OCI-LY1 (cell line): ENCODE results near the gene FOXN1.

Experiments
- H2AFZ ChIP-seq: fragments of 200-600 bp; sonication (generic), shearing (Covaris generic); 2 replicates; pipeline ENCODE4 v1.6.0; 2014; ENCODE audit warnings: antibody characterized with exemption, mild to moderate bottlenecking, low read length
- H3F3A ChIP-seq: fragments of 200-600 bp; sonication (generic), shearing (Covaris generic); 2 replicates; pipeline ENCODE4 v1.6.0; 2014; ENCODE audit warnings: mild to moderate bottlenecking, antibody characterized with exemption, low read length, moderate library complexity; ENCODE audit not compliant: insufficient read depth
- H3K27ac ChIP-seq: fragments of 200-600 bp; sonication (generic); 2 replicates; pipeline ENCODE4 v1.5.1; 2014; ENCODE audit warnings: low read length, mixed run types, mild to moderate bottlenecking, low read depth; ENCODE audit not compliant: poor library complexity, severe bottlenecking
- H3K27me3 ChIP-seq: fragments of 200-600 bp; sonication (generic); 2 replicates; pipeline ENCODE4 v1.6.0; 2014; ENCODE audit warnings: antibody characterized with exemption, mild to moderate bottlenecking, low read length, moderate library complexity; ENCODE audit not compliant: insufficient read depth
- H3K36me3 ChIP-seq: fragments of 200-600 bp; sonication (generic); 2 replicates; pipeline ENCODE4 v1.6.1; 2014; ENCODE audit warnings: mild to moderate bottlenecking, antibody characterized with exemption, low read length, moderate library complexity, mixed read lengths; ENCODE audit not compliant: insufficient read depth
- H3K4me1 ChIP-seq: fragments of 200-600 bp; sonication (generic); 2 replicates; pipeline ENCODE4 v1.5.1; 2014; ENCODE audit warnings: mild to moderate bottlenecking, low read length, moderate library complexity; ENCODE audit not compliant: insufficient read depth, severe bottlenecking
- H3K4me2 ChIP-seq: fragments of 200-600 bp; sonication (generic), shearing (Covaris generic); 2 replicates; pipeline ENCODE4 v1.6.1; 2014; ENCODE audit warnings: low read length
- H3K4me3 ChIP-seq: fragments of 200-600 bp; sonication (generic); 2 replicates; pipeline ENCODE4 v1.5.1; 2014; ENCODE audit warnings: low read length, low read depth, mild to moderate bottlenecking, mixed read lengths; ENCODE audit not compliant: poor library complexity, severe bottlenecking
- H3K79me2 ChIP-seq: fragments of 200-600 bp; shearing (Covaris generic); 2 replicates; pipeline ENCODE4 v1.6.1; 2016; ENCODE audit warnings: mixed run types, low read length, mixed read lengths; ENCODE audit not compliant: insufficient read depth
- H3K9ac ChIP-seq: fragments of 200-600 bp; sonication (generic), shearing (Covaris generic); 2 replicates; pipeline ENCODE4 v1.6.1; 2014; ENCODE audit warnings: mild to moderate bottlenecking, low read length, mixed read lengths
- H3K9me2 ChIP-seq: fragments of 200-600 bp; sonication (generic), shearing (Covaris generic); 2 replicates; pipeline ENCODE4 v1.6.1; 2014; ENCODE audit warnings: low read depth, mild to moderate bottlenecking, low read length, mixed read lengths
- H3K9me3 ChIP-seq: fragments of 200-600 bp; shearing (Covaris generic); 2 replicates; pipeline ENCODE4 v1.6.1; 2014; ENCODE audit warnings: low read length, mixed read lengths
- H4K20me1 ChIP-seq: fragments of 200-600 bp; sonication (generic), shearing (Covaris generic); 2 replicates; pipeline ENCODE4 v1.6.0; 2016; ENCODE audit warnings: mild to moderate bottlenecking, low read length; ENCODE audit not compliant: insufficient read depth
- CTCF ChIP-seq: fragments of 200-600 bp; sonication (generic), shearing (Covaris generic); IDR thresholded peaks from 2 replicates; pipeline ENCODE4 v1.5.1; 2017; ENCODE audit warnings: mild to moderate bottlenecking, antibody characterized with exemption, low read length, moderate library complexity, mixed read lengths
- EZH2 ChIP-seq: fragments of 200-600 bp; sonication (generic), shearing (Covaris generic); IDR thresholded peaks from 2 replicates; pipeline ENCODE4 v1.8.0; 2017; ENCODE audit warnings: borderline replicate concordance, mixed run types, mild to moderate bottlenecking, antibody characterized with exemption, low read length, moderate library complexity, mixed read lengths

The FOXN1 gene

GRCh38 chr17:28584434-28584833, 78.3 kb downstream of the FOXN1 start:
- peaks cover 92% of the 10 kb centered on the region for H3K36me3 ChIP-seq

GRCh38 chr17:28585851-28586250, 79.7 kb downstream of the FOXN1 start:
- no peak overlapping the region for H3K4me3 ChIP-seq
- H3F3A ChIP-seq: no peaks in the 10 kb centered on the region
- no peaks in the 10 kb centered on the region for H3K9me2 ChIP-seq
- TF ChIP-seq EZH2 (no peak), CTCF (no peak)
- H3K36me3 ChIP-seq: peaks cover 89% of the 10 kb centered on the region
- H2AFZ ChIP-seq: no peak overlapping the region
- H3K79me2 ChIP-seq: no peaks in the 10 kb centered on the region
- no peak overlapping the region for H3K9ac ChIP-seq
- no peaks in the 10 kb centered on the region for H3K9me3 ChIP-seq
- no peaks in the 10 kb centered on the region for H4K20me1 ChIP-seq
- no peaks in the 10 kb centered on the region for H3K27me3 ChIP-seq
- no peaks in the 10 kb centered on the region for H3K4me1 ChIP-seq
- no peak overlapping the region for H3K27ac ChIP-seq
- H3K4me2 ChIP-seq: no peak overlapping the region

More at GRCh38 chr17:28584434-28584833, 78.3 kb downstream of the FOXN1 start:
- Histone ChIP-seq H3K9me3 (no peaks in the 10 kb centered on the region), H3K79me2 (no peaks in the 10 kb centered on the region), H4K20me1 (no peaks in the 10 kb centered on the region), H3K9ac (no peak overlapping the region), H3K27me3 (no peaks in the 10 kb centered on the region), H3F3A (no peaks in the 10 kb centered on the region; the same call in 1 of the 2 replicates), H3K27ac (no peak overlapping the region), H3K9me2 (no peaks in the 10 kb centered on the region), H3K4me1 (no peaks in the 10 kb centered on the region), H3K4me3 (no peak overlapping the region), H2AFZ (no peak overlapping the region), H3K4me2 (no peak overlapping the region)
- TF ChIP-seq CTCF: no peak
